Effector CD4-positive, alpha-beta T cell (primary cell): ENCODE measurements around the gene CRISPLD2.
"Not testable (repeated sequence)": the region's sequence is repeated elsewhere in the genome, so short reads cannot be mapped to it uniquely, and the experiment has no call there.

Source experiments
- DNase-seq: peaks from one replicate; pipeline ENCODE4 v3.0.0-alpha.2; 2020

CRISPLD2 gene

GRCh38 chr16:84823926-84824325, 4.1 kb downstream of the CRISPLD2 start:
- no peak for DNase-seq

GRCh38 chr16:84825896-84826557, 6.2 kb downstream of the CRISPLD2 start:
- no peak for DNase-seq

GRCh38 chr16:84826558-84826941, 6.8 kb downstream of the CRISPLD2 start:
- no peak for DNase-seq

- no peak for DNase-seq
Measured at GRCh38 chr16:84827131-84827574, 7.4 kb downstream of the CRISPLD2 start.

GRCh38 chr16:84827897-84828296, 8.1 kb downstream of the CRISPLD2 start:
- DNase-seq = no peak

- DNase-seq = no peak
Measured at GRCh38 chr16:84828322-84828721, 8.5 kb downstream of the CRISPLD2 start.

- no peak for DNase-seq
Measured at GRCh38 chr16:84829168-84829965, 9.6 kb downstream of the CRISPLD2 start.

GRCh38 chr16:84830765-84831384, 11.1 kb downstream of the CRISPLD2 start:
- DNase-seq = no peak

- not testable (repeated sequence) for DNase-seq
Measured at GRCh38 chr16:84831728-84832127, 11.9 kb downstream of the CRISPLD2 start.

GRCh38 chr16:84832488-84833143, 12.8 kb downstream of the CRISPLD2 start:
- no peak for DNase-seq

- DNase-seq = no peak
Measured at GRCh38 chr16:84833144-84833500, 13.3 kb downstream of the CRISPLD2 start.

GRCh38 chr16:84833542-84834402, 14.0 kb downstream of the CRISPLD2 start:
- DNase-seq = no peak

- DNase-seq = no peak
Measured at GRCh38 chr16:84834403-84834772, 14.6 kb downstream of the CRISPLD2 start.

GRCh38 chr16:84836234-84836647, 16.5 kb downstream of the CRISPLD2 start:
- DNase-seq = no peak

- DNase-seq = no peak
Measured at GRCh38 chr16:84836967-84837366, 17.2 kb downstream of the CRISPLD2 start.

GRCh38 chr16:84838383-84838948, 18.7 kb downstream of the CRISPLD2 start:
- no peak for DNase-seq

GRCh38 chr16:84839054-84839453, 19.3 kb downstream of the CRISPLD2 start:
- DNase-seq = no peak

- DNase-seq = no peak
Measured at GRCh38 chr16:84839956-84840355, 20.2 kb downstream of the CRISPLD2 start.

- DNase-seq = no peak
Measured at GRCh38 chr16:84840687-84841627, 21.2 kb downstream of the CRISPLD2 start.

- DNase-seq = no peak
Measured at GRCh38 chr16:84841787-84842300, 22.1 kb downstream of the CRISPLD2 start.
